HG02840 (cell line): ENCODE measurements around the gene ARHGAP4.

Experiments
- ATAC-seq: cut with Tn5 transposase; IDR thresholded peaks from one replicate; pipeline ENCODE4 v1.9.1; 2021; ENCODE audit warnings: mild to moderate bottlenecking, moderate library complexity, moderate number of reproducible peaks; ENCODE audit not compliant: unreplicated experiment, low FRiP score

ARHGAP4 gene

DNA sequence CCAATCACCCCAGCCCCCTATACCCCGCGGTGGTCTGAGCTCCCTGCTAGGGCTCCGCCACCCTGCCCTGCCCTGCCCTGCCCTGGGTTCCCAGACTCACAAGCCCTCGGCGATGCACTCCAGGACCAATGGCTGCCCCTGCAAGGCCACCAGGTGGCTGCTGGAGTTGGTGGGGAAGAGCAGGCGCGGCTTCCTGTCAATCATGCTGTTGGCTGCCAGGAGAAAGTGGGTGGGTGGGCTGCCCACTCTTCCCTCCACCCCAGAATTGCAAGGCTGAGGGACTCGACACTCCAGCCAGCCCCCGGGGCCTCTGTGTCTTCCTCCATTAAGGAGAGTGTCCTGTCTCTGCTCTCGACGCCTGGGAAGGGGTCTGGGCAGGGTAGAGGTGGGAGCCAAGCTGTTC lies 55.8 kb downstream of the ARHGAP4 start:
- no peak for ATAC-seq

DNA sequence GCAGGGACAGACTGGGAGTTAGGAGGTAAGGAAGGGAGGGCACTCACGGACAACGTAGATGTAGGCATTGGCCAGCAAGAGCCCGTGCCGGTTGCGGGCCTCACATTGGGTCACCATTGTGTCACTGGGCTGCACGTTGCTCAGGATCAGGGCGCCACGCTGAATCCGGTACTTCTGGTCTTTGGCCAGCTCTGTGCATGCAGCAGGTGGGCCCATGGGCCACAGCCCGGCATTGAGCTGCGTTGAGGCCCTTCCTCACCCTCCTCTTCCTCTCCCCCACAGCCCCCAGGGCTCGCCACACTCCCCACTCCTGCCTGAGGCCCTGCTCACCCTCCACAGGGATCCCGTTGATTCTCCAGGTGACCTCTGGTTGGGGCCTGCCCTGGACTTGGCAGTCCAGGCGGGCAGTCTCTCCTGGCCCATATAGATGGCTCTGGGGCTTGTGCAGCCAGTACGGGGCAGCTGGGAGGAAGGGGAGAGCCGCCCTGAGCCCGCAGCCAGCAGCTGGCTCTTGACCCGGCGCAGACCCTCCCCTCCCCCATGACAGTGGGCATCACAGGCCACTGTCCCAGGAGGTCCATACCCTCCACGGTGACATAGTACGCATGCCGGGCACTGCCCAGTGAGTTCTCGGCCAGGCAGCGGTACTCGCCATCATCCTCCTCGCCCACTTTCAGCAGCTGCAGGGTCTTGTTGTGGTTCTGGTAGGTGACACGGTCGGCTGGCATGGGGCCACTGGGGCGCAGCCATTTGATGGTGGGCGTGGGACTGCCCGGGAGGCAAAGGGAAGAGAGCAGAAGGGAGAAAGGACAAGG lies 56.4 kb downstream of the ARHGAP4 start:
- ATAC-seq: no peak

DNA sequence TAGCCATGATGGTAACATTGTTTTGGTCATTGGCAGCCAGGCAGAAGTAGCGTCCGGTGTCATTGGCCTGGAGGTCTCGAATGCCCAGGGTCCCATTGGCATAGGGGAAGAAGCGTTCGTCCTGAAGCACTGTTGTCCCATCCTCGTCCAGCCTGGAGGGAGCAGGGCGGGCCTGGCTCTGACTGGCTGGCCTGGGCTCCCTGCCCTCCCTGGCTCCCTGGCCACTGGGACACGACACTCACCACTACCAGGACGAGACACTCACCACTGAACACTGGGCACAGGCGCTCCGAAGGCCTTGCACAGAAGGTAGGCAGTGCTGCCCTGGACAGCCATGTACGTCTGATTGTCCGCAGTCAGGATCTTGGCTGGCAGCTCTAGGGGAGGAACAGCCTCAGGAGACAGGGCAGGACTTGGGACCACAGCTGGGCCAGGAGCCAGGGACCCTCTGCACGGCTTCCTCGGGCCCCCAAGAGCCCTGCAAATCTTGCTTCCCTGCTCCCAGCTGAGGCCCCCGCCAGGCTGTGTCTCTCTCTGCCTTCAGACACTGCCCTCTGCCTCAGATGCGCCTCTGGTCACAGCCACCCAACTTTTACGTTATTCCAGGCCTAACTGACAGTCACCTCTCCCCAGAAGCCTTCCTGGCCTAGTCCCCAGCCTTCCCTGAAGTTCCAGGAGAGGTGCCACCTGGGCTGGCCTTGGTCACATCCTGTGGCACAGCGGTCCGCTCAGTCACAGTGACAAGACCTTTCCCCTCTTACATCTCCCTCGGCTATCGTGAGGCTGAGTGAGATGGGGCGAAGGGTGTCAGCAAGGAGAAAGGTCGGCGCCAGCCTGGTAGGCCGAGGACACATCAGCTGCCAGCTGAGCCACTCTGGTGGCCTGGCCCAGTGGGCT lies 57.2 kb downstream of the ARHGAP4 start:
- ATAC-seq: no peak

DNA sequence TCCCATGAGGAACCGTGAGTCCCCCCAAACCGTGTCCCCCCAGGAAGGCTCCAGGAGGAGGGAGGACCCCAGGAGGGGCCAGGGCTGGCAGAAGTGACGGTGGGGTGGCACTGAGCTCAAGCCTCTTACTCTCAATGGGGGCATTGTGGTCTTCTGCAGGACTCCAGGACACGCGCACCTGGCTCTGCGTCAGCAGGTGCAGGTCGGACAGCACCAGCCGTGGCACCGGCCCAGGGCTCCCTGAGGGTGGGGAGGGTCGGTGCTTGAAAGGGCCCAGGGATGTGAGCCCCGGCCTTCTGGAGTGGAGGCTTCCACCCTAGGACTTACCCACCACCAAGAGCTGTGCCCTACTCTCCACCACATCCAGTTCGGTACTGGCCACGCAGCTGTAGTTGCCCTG lies 58.4 kb downstream of the ARHGAP4 start:
- no peak for ATAC-seq

DNA sequence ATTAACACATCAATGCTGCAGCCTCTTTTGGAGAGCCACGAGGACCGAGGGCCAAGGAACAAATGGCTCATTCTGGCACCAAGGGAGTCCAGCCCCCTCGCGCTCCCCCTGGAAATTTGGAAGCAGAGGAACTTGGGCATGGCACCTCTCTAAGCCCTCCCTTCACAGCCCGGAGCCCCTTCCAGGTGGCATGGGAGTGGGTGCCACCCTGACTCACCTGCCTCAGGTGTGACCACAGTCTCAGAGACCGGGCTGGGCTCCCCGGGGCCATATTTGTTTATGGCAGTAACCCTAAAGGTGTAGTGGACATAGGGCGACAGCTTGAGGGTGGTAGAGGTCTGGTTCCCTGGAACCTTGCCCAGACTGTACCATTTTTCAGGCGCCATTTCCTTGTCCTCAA lies 58.9 kb downstream of the ARHGAP4 start:
- no peak for ATAC-seq

DNA sequence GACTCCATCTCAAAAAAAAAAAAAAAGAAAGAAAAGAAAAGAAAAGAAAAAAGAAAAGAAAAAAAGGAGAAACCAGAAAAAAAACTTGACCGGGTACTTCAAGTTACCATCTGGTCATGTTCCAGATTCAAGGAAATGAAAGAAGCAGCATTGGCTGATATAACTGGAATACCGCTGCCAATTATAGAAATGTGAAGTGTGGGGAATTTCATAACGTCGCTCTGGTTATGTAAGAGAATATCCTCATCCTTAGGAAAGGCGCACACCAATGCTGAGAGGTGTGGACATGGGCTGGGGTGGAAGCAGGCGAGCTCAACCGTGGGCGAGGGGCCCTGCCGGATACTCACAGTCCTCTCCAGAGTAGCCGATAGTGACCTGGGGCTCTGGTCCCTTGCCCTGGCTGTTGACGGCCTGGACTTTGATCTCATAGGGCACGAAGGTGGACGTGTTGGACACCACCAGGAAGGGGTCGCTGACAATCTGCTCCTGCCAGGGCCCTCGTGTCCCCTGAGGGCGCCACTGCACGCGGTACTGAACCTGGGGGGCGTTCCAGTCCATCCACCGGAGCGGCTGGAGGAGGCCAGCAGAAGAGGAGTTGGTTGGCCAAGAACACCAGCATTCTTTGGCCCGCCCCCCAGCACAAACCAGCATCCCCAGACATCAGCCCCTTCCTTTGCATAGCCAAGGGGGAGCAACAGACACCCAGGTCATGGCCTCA lies 59.6 kb downstream of the ARHGAP4 start:
- ATAC-seq: no peak

DNA sequence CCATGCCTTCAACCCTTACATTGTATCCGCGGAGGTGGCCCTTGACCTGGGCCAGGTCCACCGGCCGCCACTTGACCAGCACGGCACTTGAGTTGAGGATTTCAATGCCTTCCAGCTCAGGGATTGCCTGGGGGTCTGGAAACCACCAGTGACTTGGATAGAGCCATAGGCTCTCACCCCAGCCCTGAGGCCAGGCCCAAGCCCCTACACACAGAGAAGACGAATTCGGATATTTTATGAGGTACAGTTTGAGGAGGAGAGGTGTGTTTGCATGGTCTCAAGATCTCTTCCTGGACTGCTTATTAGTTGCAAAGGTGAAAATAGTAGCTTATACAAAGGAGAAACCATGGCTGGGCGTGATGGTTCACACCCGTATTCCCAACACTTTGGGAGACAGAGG lies 60.4 kb downstream of the ARHGAP4 start:
- no peak for ATAC-seq

DNA sequence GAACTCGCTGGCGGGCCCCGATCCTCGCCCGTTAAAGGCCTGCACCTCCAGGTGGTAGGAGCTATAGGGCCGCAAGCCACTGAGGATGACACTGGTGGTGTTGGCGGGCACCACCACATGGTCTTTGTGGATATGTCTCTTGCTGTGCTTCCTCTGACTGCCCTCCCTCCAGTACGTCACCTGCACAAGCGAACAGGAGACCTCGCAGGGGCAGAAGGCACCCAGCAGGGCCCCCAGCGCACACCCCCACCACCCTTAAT lies 60.8 kb downstream of the ARHGAP4 start:
- ATAC-seq: no peak

DNA sequence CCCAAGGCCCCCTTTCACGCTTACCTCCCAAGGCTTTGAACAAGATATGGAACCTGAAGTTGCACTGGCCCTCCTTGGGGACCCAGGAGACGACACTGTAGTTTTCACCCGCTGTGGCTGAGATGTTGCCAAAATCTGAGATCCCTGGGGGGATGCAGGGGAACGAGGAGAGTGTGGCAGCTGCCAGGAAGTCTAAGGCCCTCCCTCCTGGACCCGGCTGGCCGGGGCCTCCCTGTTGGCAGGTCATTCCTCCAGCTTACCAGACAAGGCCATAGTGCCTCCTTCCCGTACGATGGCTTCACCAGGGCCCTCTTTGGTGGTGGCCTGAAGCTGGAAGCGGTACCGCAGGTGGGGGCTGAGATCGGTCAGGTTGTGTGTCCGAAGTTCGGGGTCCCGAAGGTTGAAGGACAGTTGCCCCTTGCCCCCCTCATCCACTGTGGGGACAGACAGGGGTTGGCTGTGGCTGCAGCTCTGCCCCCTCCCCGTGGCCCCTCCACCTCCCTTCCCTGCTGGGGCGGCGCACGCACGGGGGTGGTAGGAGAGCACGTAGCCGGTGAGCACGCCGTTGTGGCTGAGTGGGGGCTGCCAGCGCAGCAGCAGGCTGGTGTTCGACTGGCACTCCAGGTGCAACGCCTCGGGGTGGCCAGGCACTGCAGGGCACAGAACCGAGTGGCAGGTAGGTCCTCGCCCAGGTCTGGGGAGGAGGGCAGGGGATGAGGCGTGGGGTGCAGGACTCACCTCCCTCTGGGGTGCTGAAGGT lies 61.3 kb downstream of the ARHGAP4 start:
- ATAC-seq: no peak

DNA sequence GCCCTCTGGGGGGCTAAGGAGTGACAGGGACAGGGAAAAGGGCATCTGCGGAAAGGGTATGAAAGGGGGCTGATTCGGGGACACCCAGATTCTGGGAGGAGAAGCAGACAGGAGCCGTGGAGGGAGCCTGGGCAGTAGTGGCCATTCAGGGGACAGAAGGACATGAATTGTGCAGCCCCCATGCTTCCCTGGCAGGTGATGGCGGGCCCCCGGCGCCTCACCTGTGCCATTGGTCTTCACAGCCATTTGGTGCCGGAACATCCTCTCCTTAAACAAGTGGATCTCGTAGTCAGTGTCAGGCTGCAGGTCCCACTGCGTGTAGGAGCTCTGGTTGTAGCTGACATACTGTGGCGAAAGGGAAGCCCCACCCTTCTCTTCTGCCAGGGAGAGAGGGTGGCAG lies 62.0 kb downstream of the ARHGAP4 start:
- no peak for ATAC-seq

DNA sequence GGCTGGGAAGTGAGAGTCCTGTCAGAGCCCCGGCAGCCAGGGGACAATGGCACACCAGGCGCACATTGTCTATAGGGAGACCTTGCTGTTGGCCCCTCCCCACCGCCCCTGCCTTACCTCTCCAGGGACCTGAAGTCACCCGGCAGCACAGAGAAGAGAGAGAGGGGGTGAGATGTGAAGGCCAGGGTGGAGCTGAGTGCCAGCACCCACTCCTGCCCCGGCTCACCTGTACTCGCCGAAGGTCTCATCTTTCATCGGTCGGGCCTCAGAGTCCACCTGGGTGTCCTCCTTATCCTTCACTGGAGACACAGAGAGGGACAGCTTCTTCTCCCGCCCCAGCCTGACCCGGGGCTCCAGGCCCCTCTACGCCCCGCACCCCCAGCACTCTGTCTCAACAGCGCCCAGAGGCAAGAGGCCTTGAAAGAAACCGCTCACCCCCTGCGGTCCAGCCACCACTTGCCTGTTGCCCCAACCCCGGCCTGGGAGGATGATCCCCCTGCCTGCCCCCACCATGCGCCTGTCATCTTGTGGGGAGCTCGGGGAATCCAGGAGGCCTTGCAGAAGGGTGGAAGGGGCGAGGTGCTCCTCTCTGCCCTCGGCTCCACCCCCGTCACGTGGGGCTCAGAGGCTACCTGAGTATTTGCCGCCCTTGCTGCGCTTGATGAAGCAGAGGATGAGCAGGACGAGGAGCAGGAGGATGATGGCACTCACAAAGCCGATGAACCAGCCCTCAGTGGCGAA lies 62.6 kb downstream of the ARHGAP4 start:
- ATAC-seq: no peak

DNA sequence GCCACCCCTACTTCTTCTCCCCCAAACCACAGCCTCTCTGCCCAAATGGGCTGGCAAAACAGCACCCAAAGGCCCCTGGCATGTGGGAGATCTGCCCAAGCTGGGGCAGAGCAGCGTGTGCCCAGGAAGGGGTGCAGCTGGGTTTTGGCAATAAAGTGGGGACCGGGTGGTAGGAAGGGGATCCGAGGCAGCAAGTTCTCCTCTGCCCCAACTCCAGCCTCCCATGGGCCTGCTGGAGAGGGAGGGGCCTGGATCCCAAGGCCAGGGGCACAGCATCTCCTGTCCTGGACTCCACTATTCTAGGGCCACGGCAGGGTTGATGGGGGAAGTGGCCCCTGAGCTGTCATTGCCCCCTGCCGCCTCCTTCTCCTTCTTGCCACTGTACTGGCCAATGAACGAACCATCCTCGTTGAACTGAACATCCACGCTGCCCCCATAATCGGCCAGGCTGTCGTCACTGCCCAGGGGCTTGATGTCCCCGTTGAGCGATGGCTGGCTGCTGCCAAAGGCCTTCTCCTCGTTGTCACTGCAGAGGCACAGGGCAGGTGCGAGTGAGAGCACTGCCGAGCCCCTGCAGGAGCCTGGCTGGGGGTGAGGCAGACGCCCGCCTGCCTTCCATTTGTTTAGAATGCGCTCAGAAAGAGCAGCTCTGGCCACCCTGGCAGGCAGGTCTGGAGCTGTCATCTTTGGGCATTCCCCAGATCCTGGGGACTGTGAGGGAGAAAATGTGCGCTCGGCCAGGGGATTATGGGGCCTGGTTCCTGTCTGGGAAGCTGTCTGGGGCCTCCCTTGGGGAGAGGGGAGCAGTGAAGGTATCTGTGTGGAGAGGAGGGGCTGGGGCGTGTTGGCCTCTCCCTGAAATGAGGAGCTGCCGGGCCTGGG lies 63.5 kb downstream of the ARHGAP4 start:
- no peak for ATAC-seq

DNA sequence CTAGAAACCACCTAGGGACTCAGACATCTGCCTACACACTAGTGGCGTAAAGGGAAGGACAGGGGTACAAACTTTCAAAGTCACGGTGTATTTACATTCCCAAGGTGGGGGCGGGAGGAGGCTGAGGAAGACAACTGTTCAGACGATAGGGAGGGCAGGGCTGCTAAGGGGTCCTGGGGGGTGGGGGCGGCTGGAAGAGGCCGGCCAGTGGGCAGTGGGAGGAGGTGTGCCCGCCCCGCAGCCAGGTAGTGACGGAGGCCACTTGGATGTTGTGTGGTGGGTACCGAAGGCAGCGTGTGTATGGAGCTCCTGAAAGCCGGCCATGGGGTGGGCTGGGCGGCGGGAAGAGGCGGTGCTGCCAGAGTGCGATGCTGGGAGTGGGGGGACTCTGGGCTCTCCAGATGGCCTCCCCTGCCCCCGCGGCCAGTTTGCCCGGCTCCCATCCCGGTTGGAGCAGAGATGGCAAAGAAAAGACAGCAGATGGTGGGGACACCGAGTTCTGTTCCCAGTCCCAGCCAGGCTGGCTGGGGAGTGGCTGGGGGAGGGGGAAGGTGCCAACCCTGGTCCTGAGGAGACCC lies 64.2 kb downstream of the ARHGAP4 start:
- no peak for ATAC-seq

DNA sequence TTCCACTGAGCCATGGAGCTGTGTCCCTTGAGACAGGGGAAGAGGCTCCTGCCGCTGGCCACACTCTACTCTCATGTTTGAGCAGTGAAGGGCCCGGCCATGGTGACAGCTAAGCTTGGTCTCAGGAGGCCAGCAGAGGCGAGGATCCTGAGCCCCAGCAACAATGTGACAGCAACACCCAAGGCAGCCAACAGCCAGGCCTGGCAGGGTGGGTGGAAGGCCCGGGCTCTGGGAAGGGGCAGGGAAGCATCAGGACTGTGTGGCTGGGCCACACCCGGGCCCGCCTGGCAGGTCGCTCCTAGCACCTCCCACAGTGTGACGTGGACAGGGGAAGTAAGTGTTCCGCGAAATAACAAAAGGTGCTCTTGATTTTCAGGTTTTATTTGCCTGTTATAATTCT lies 64.9 kb downstream of the ARHGAP4 start:
- no peak for ATAC-seq
